Liver (tissue), 3 donors: ENCODE measurements around the gene ZNF697.

ENCODE experiments used
- EGR1 ChIP-seq, 2 donors: IDR thresholded peaks; 2 replicates each; pipeline ENCODE4 v1.6.1; 2016 to 2018; ENCODE audit warnings: antibody characterized with exemption in 2 of 2, low read depth in 2 of 2
- FOXA1 ChIP-seq: IDR thresholded peaks from 2 replicates; pipeline ENCODE4 v1.6.1; 2016; ENCODE audit warnings: antibody characterized with exemption
- GABPA ChIP-seq, 2 donors: IDR thresholded peaks in 1 of 2; conservative IDR thresholded peaks in 1 of 2; 2 replicates each; pipeline ENCODE4 v1.6.1; 2016; ENCODE audit warnings: antibody characterized with exemption in 2 of 2, mild to moderate bottlenecking in 1 of 2, moderate library complexity in 1 of 2
- RAD21 ChIP-seq, 2 donors: IDR thresholded peaks; 2 replicates each; pipeline ENCODE4 v1.6.1; 2016; ENCODE audit warnings: antibody characterized with exemption in 2 of 2, mild to moderate bottlenecking in 2 of 2
- RXRA ChIP-seq, 2 donors: IDR thresholded peaks; 2 replicates each; pipeline ENCODE4 v1.6.1; 2017 to 2018; ENCODE audit warnings: antibody characterized with exemption in 2 of 2, mild to moderate bottlenecking in 1 of 2
- SP1 ChIP-seq: IDR thresholded peaks from 2 replicates; pipeline ENCODE4 v1.6.1; 2018; ENCODE audit warnings: antibody characterized with exemption, mild to moderate bottlenecking
- TAF1 ChIP-seq: conservative IDR thresholded peaks from 2 replicates; pipeline ENCODE4 v1.6.1; 2016; ENCODE audit warnings: antibody characterized with exemption, mild to moderate bottlenecking
- YY1 ChIP-seq: IDR thresholded peaks from 2 replicates; pipeline ENCODE4 v1.6.1; 2016; ENCODE audit warnings: antibody characterized with exemption, mild to moderate bottlenecking
- TF ChIP-seq, protein P1 (sequence below): fragments of 150-350 bp; IDR thresholded peaks from 2 replicates; pipeline ENCODE4 v1.5.1; 2017; ENCODE audit warnings: improper control_type of control experiment, low read depth, low read length; ENCODE audit not compliant: missing input control
- TF ChIP-seq, protein P2 (sequence below): IDR thresholded peaks from 2 replicates; pipeline ENCODE4 v1.6.1; 2016; ENCODE audit warnings: antibody characterized with exemption, mild to moderate bottlenecking
- TF ChIP-seq, protein P3 (sequence below): IDR thresholded peaks from 2 replicates; pipeline ENCODE4 v1.6.1; 2016; ENCODE audit warnings: antibody characterized with exemption
- TF ChIP-seq, protein P4 (sequence below): IDR thresholded peaks from 2 replicates; pipeline ENCODE4 v1.6.1; 2016; ENCODE audit warnings: antibody characterized with exemption
- TF ChIP-seq, protein P5 (sequence below): IDR thresholded peaks from 2 replicates; pipeline ENCODE4 v1.6.1; 2016; ENCODE audit warnings: antibody characterized with exemption
- donor health status: healthy.
- donor health status: healthy.

DNA sequence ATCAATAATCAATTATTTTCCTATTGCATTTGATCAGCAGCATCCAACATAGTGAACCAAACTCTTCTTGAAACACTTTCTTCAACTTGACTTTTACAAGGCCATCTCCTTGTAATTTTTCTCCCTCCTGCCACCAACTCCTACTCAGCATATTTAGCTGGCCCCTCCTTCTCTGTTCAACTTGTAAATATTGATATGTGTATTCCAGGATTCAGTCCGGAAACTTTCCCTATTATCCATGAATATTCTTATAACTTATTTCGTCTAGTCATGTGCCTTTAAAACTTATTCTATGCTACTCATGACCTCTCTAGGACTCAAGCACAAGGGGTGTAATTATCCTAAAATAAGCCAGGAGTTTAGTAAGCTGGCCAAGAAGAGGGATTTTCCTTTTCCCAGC, 52.9 kb downstream of the ZNF697 start:
- TF ChIP-seq, protein P1, sequence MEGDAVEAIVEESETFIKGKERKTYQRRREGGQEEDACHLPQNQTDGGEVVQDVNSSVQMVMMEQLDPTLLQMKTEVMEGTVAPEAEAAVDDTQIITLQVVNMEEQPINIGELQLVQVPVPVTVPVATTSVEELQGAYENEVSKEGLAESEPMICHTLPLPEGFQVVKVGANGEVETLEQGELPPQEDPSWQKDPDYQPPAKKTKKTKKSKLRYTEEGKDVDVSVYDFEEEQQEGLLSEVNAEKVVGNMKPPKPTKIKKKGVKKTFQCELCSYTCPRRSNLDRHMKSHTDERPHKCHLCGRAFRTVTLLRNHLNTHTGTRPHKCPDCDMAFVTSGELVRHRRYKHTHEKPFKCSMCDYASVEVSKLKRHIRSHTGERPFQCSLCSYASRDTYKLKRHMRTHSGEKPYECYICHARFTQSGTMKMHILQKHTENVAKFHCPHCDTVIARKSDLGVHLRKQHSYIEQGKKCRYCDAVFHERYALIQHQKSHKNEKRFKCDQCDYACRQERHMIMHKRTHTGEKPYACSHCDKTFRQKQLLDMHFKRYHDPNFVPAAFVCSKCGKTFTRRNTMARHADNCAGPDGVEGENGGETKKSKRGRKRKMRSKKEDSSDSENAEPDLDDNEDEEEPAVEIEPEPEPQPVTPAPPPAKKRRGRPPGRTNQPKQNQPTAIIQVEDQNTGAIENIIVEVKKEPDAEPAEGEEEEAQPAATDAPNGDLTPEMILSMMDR = no peak
- TF ChIP-seq, protein P2, sequence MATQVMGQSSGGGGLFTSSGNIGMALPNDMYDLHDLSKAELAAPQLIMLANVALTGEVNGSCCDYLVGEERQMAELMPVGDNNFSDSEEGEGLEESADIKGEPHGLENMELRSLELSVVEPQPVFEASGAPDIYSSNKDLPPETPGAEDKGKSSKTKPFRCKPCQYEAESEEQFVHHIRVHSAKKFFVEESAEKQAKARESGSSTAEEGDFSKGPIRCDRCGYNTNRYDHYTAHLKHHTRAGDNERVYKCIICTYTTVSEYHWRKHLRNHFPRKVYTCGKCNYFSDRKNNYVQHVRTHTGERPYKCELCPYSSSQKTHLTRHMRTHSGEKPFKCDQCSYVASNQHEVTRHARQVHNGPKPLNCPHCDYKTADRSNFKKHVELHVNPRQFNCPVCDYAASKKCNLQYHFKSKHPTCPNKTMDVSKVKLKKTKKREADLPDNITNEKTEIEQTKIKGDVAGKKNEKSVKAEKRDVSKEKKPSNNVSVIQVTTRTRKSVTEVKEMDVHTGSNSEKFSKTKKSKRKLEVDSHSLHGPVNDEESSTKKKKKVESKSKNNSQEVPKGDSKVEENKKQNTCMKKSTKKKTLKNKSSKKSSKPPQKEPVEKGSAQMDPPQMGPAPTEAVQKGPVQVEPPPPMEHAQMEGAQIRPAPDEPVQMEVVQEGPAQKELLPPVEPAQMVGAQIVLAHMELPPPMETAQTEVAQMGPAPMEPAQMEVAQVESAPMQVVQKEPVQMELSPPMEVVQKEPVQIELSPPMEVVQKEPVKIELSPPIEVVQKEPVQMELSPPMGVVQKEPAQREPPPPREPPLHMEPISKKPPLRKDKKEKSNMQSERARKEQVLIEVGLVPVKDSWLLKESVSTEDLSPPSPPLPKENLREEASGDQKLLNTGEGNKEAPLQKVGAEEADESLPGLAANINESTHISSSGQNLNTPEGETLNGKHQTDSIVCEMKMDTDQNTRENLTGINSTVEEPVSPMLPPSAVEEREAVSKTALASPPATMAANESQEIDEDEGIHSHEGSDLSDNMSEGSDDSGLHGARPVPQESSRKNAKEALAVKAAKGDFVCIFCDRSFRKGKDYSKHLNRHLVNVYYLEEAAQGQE = no peak
- TF ChIP-seq GABPA (IDR thresholded peaks at IDR 0.05 in 1 of 2, conservative IDR thresholded peaks at IDR 0.05 in 1 of 2) (no peak), EGR1 (IDR thresholded peaks at IDR 0.05; ENCODE audit: low read depth in 2 of 2) (no peak), YY1 (no peak), FOXA1 (no peak), TAF1 (no peak), SP1 (no peak), RXRA (IDR thresholded peaks at IDR 0.05) (no peak), RAD21 (IDR thresholded peaks at IDR 0.05) (no peak)
- TF ChIP-seq, protein P3, sequence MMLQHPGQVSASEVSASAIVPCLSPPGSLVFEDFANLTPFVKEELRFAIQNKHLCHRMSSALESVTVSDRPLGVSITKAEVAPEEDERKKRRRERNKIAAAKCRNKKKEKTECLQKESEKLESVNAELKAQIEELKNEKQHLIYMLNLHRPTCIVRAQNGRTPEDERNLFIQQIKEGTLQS = no peak
- TF ChIP-seq, protein P4, sequence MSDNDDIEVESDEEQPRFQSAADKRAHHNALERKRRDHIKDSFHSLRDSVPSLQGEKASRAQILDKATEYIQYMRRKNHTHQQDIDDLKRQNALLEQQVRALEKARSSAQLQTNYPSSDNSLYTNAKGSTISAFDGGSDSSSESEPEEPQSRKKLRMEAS = no peak
- TF ChIP-seq, protein P5, sequence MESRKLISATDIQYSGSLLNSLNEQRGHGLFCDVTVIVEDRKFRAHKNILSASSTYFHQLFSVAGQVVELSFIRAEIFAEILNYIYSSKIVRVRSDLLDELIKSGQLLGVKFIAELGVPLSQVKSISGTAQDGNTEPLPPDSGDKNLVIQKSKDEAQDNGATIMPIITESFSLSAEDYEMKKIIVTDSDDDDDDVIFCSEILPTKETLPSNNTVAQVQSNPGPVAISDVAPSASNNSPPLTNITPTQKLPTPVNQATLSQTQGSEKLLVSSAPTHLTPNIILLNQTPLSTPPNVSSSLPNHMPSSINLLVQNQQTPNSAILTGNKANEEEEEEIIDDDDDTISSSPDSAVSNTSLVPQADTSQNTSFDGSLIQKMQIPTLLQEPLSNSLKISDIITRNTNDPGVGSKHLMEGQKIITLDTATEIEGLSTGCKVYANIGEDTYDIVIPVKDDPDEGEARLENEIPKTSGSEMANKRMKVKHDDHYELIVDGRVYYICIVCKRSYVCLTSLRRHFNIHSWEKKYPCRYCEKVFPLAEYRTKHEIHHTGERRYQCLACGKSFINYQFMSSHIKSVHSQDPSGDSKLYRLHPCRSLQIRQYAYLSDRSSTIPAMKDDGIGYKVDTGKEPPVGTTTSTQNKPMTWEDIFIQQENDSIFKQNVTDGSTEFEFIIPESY = no peak
